ENCODE data around the gene GRXCR2. TPM values are rescaled to one million over a fixed set of nuclear protein-coding genes. Genes with fewer than 3 reads are reported as not detected.

The GRXCR2 gene
- total RNA-seq, 1 donor = not detected

DNA sequence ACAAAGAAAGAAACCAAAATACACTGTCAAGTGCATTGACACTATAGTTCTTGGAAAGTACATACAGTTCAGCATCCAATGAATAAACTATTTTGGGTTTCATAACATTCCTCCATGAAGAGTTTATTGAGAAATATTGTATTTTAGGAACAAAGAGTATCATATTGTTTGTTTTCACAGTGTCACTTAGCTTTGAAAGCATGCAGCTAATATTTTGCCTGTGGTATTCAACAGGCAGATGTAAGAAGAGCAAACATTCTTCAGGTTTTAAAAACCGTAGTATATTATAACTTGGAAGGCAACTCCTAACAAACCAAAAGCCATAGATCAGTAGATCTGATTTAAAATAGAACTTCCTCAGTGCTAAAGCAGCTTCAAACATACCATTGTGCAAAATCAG lies 42.2 kb downstream of the GRXCR2 start:
- H3K27ac ChIP-seq (ENCODE audit: low read depth, low read length) = no peak overlapping the region
- peak overlapping the region; percentile 1 for H2AFZ ChIP-seq (ENCODE audit: low read length)
- TF ChIP-seq, protein P1, sequence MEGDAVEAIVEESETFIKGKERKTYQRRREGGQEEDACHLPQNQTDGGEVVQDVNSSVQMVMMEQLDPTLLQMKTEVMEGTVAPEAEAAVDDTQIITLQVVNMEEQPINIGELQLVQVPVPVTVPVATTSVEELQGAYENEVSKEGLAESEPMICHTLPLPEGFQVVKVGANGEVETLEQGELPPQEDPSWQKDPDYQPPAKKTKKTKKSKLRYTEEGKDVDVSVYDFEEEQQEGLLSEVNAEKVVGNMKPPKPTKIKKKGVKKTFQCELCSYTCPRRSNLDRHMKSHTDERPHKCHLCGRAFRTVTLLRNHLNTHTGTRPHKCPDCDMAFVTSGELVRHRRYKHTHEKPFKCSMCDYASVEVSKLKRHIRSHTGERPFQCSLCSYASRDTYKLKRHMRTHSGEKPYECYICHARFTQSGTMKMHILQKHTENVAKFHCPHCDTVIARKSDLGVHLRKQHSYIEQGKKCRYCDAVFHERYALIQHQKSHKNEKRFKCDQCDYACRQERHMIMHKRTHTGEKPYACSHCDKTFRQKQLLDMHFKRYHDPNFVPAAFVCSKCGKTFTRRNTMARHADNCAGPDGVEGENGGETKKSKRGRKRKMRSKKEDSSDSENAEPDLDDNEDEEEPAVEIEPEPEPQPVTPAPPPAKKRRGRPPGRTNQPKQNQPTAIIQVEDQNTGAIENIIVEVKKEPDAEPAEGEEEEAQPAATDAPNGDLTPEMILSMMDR (IDR thresholded peaks at IDR 0.05; ENCODE audit: extremely low read depth, low read depth, low read length) = no peak
- no peak overlapping the region for H3K4me3 ChIP-seq (ENCODE audit: insufficient read depth, low read length)
- H3K79me2 ChIP-seq (ENCODE audit: insufficient read depth, low read length) = peaks cover 27% of the 10 kb centered on the region
- no peaks in the 10 kb centered on the region for H3K36me3 ChIP-seq (ENCODE audit: insufficient read depth, low read length)
- peaks cover 24% of the 10 kb centered on the region for H3K4me1 ChIP-seq (ENCODE audit: insufficient read depth, low read length)
- no peaks in the 10 kb centered on the region for H3K27me3 ChIP-seq (ENCODE audit: insufficient read depth, low read length)
- peak overlapping the region; percentile 28 for H3K4me2 ChIP-seq (ENCODE audit: insufficient read depth, low read length)
- no peaks in the 10 kb centered on the region for H4K20me1 ChIP-seq (ENCODE audit: insufficient read depth, low read length)
- no peaks in the 10 kb centered on the region for H3K9me3 ChIP-seq (ENCODE audit: low read depth, low read length)
- DNase-seq (ENCODE audit: insufficient read length, low spot score, missing footprints) = peak; percentile 85

DNA sequence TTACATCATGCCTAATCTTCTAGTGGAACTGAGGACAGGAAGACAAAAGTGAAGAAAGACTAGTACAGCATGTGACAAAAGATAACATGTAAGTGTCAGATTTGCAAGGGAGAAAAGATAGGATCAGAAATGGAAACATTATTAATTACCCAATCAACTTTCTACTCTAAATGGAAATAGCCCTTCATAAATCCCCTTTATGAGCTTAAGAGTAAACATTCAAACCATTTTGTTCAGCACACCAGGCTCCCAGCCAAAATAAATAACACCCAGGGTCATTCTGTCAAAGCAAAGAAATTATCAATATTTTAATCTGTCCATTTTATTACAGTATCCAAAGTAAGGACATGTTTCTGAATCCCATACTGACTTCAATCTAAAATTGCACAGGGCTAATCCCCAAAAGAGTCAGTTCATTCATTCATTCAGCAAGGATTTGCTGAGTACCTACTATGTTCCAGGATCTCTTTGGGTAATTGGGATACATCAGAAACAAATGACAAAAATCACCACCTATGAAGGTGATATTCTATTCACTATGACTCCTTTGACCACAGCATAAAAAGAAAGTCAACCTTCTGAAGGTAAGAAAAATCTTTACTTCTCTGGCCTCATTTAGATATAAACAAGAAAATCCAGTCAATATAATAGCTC lies 43.0 kb downstream of the GRXCR2 start:
- Histone ChIP-seq H4K20me1 (ENCODE audit: insufficient read depth, low read length) (no peaks in the 10 kb centered on the region), H3K4me3 (ENCODE audit: insufficient read depth, low read length) (no peak overlapping the region), H3K79me2 (ENCODE audit: insufficient read depth, low read length) (peaks cover 27% of the 10 kb centered on the region), H3K27ac (ENCODE audit: low read depth, low read length) (no peak overlapping the region), H3K36me3 (ENCODE audit: insufficient read depth, low read length) (no peaks in the 10 kb centered on the region), H3K27me3 (ENCODE audit: insufficient read depth, low read length) (no peaks in the 10 kb centered on the region), H3K4me2 (ENCODE audit: insufficient read depth, low read length) (no peak overlapping the region), H2AFZ (ENCODE audit: low read length) (no peak overlapping the region), H3K9me3 (ENCODE audit: low read depth, low read length) (no peaks in the 10 kb centered on the region), H3K4me1 (ENCODE audit: insufficient read depth, low read length) (peaks cover 22% of the 10 kb centered on the region)
- TF ChIP-seq, protein P1 (IDR thresholded peaks at IDR 0.05; ENCODE audit: extremely low read depth, low read depth, low read length) = no peak
- DNase-seq (ENCODE audit: insufficient read length, low spot score, missing footprints) = no peak

DNA sequence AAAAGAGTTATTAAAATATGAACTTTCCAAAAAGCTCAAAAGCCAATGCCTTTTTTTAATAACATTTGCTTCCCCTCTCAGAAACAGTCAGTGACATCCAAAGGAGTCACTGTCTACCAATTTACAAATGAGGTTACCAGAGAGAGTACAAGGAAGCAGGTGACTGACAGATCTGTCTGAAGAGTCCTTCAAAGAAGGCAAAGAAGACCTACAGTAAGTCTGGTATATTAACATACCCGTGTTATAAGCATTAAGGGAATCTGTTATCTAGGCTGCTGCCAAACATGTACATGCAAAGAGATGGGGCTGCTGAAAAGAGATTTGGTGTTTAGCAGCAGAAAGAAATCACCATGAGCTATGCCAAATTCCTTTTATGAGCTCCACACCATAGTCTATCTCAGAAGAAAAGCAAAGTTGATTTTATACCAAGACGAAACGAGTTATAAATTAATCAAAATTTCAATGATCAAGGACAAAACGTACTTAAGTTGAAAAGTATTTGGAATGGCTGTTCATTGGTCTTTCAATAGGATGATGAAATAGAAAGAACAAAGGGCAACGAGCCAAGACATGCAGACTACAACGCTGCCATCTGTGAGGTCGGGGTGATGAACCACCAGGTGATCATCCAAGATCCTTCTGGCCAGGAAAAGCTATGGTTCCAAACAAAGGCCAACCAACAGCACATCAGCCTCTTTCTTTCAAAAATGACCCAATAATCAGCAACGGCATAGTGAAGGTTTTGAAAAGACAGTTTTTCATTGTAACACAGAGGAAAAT lies 45.7 kb downstream of the GRXCR2 start:
- TF ChIP-seq, protein P1 (IDR thresholded peaks at IDR 0.05; ENCODE audit: extremely low read depth, low read depth, low read length) = no peak

DNA sequence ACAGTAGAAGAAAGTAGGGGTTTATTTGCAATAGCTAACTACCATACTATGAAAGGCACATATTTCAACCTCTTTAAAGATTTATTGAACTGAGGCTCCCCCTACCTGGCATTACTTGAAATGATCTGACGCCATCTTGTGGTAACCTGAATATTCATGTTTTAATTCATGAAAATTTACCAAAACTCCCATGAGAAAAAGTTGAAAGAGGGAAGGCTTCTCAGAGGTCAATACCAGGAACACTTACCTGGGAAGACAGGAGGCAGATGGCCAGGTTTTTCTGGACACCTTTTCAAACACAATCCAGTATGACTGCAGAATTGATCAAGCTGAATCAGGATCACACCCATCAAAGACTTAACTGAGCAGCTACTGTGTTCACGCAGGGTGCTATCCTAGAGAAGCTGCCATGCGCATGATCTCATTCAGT lies 47.0 kb downstream of the GRXCR2 start:
- Histone ChIP-seq H4K20me1 (ENCODE audit: insufficient read depth, low read length) (no peaks in the 10 kb centered on the region), H2AFZ (ENCODE audit: low read length) (no peak overlapping the region), H3K4me2 (ENCODE audit: insufficient read depth, low read length) (no peak overlapping the region), H3K9me3 (ENCODE audit: low read depth, low read length) (no peaks in the 10 kb centered on the region), H3K79me2 (ENCODE audit: insufficient read depth, low read length) (peaks cover 11% of the 10 kb centered on the region), H3K27ac (ENCODE audit: low read depth, low read length) (no peak overlapping the region), H3K4me3 (ENCODE audit: insufficient read depth, low read length) (no peak overlapping the region), H3K36me3 (ENCODE audit: insufficient read depth, low read length) (no peaks in the 10 kb centered on the region), H3K27me3 (ENCODE audit: insufficient read depth, low read length) (no peaks in the 10 kb centered on the region), H3K4me1 (ENCODE audit: insufficient read depth, low read length) (peaks cover 8% of the 10 kb centered on the region)
- DNase-seq (ENCODE audit: insufficient read length, low spot score, missing footprints) = no peak
- TF ChIP-seq, protein P1 (IDR thresholded peaks at IDR 0.05; ENCODE audit: extremely low read depth, low read depth, low read length) = peak; percentile 85

More for the DNA sequence above, 45.7 kb downstream of the GRXCR2 start:
- Histone ChIP-seq H3K27ac (ENCODE audit: low read depth, low read length) (no peak overlapping the region), H3K9me3 (ENCODE audit: low read depth, low read length) (no peaks in the 10 kb centered on the region), H4K20me1 (ENCODE audit: insufficient read depth, low read length) (no peaks in the 10 kb centered on the region), H3K79me2 (ENCODE audit: insufficient read depth, low read length) (peaks cover 15% of the 10 kb centered on the region), H3K4me3 (ENCODE audit: insufficient read depth, low read length) (no peak overlapping the region), H3K36me3 (ENCODE audit: insufficient read depth, low read length) (no peaks in the 10 kb centered on the region), H2AFZ (ENCODE audit: low read length) (no peak overlapping the region), H3K4me1 (ENCODE audit: insufficient read depth, low read length) (peaks cover 14% of the 10 kb centered on the region), H3K27me3 (ENCODE audit: insufficient read depth, low read length) (no peaks in the 10 kb centered on the region), H3K4me2 (ENCODE audit: insufficient read depth, low read length) (no peak overlapping the region)
- DNase-seq (ENCODE audit: insufficient read length, low spot score, missing footprints) = no peak

All from osteoblast (primary cell).